ENCODE results near the gene GPC5.

DNA sequence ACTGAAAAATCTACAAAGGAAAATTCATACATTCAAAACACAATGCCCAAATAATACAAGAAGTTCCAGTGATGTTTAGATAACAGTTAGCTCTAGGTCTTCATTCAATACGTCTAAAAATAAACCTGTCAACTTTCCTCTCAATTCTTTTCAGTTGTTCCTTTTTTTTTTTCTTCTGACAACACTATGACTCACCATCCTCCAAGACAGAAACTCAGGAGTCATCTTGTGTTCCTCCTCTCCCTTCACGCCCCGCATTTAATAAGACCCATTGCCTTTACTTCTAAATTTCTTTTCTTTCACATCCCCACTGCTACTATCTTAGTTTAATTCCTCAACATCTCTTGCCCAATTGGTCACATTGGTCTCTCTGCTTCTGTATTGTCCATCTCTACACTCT lies 759.9 kb downstream of the GPC5 start:
- TF ChIP-seq, protein P1, sequence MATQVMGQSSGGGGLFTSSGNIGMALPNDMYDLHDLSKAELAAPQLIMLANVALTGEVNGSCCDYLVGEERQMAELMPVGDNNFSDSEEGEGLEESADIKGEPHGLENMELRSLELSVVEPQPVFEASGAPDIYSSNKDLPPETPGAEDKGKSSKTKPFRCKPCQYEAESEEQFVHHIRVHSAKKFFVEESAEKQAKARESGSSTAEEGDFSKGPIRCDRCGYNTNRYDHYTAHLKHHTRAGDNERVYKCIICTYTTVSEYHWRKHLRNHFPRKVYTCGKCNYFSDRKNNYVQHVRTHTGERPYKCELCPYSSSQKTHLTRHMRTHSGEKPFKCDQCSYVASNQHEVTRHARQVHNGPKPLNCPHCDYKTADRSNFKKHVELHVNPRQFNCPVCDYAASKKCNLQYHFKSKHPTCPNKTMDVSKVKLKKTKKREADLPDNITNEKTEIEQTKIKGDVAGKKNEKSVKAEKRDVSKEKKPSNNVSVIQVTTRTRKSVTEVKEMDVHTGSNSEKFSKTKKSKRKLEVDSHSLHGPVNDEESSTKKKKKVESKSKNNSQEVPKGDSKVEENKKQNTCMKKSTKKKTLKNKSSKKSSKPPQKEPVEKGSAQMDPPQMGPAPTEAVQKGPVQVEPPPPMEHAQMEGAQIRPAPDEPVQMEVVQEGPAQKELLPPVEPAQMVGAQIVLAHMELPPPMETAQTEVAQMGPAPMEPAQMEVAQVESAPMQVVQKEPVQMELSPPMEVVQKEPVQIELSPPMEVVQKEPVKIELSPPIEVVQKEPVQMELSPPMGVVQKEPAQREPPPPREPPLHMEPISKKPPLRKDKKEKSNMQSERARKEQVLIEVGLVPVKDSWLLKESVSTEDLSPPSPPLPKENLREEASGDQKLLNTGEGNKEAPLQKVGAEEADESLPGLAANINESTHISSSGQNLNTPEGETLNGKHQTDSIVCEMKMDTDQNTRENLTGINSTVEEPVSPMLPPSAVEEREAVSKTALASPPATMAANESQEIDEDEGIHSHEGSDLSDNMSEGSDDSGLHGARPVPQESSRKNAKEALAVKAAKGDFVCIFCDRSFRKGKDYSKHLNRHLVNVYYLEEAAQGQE (IDR thresholded peaks at IDR 0.05; ENCODE audit: insufficient read depth in 1 of 2, low read depth in 2 of 2, low read length in 2 of 2) = no peak
- TF ChIP-seq POLR2AphosphoS5 (IDR thresholded peaks at IDR 0.05; ENCODE audit: low read depth, low read length) = no peak

Data from PFSK-1 (cell line).